GM12891 (cell line): Measurements from ENCODE around the gene CMSS1.

Experiments used
- PAX5 ChIP-seq: IDR thresholded peaks from 2 replicates; pipeline ENCODE4 v1.6.1; 2011; ENCODE audit warnings: low read length, moderate library complexity, mild to moderate bottlenecking; ENCODE audit not compliant: insufficient read depth, severe bottlenecking
- POLR2A ChIP-seq: IDR thresholded peaks from 2 replicates; pipeline ENCODE4 v1.6.1; 2011; ENCODE audit warnings: low read depth, low read length, control low read depth
- POLR2AphosphoS5 ChIP-seq: IDR thresholded peaks from 2 replicates; pipeline ENCODE4 v1.6.1; 2011; ENCODE audit warnings: low read depth, low read length, control low read depth
- TAF1 ChIP-seq: IDR thresholded peaks from 2 replicates; pipeline ENCODE4 v1.6.1; 2011; ENCODE audit warnings: low read depth, low read length, control low read depth

- TF ChIP-seq POLR2A (no peak), TAF1 (no peak), POLR2AphosphoS5 (no peak), PAX5 (no peak)
Observed at GRCh38 chr3:99846477-99847160, 29.0 kb downstream of the CMSS1 start.
